Stromal cell of bone marrow (primary cell): Measurements from ENCODE around the gene PCLO.
"Not testable (repeated sequence)": the region's sequence is repeated elsewhere in the genome, so short reads cannot be mapped to it uniquely, and the experiment has no call there.

Source experiments
- DNase-seq: peaks from one replicate; pipeline ENCODE4 v3.0.0-alpha.2; 2012; ENCODE audit warnings: low read depth

Gene PCLO

DNA sequence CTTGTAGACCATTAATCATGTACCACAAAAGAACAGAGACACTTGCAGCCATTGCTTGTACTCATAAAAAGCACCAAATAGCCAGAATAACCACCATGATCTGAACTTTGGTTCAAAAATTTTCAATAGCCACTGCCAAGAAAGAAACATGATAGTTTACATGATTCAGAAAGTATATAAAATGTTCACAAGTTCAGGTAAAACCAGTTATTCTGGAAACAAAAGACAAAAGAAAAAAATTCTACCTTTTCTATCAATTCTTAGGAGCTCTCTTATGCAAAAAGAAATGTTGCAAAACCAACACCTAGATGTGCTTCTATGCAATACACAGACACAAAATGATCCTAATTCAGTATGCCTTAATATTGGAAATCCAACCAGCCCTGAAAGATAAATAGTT, 108.7 kb downstream of the PCLO start:
- no peak for DNase-seq

DNA sequence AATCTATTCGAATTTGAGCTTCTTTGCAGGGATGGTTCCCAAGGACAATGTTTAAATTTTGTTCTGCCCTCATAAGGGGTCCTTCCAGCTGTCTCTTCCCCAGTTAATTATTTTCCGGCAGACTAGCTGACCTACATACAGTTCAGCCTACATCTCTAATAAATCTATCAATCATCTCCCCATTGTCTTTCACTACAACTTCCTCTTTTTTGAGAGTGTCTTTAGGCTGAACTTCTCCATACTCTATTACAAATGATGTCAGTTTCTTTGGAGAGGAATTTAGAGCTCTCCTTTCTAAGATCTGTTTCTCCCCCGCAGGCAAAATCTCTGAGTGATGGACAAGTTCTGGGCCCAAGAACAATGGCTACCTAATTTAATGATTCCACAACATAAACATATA, 122.2 kb downstream of the PCLO start:
- no peak for DNase-seq

DNA sequence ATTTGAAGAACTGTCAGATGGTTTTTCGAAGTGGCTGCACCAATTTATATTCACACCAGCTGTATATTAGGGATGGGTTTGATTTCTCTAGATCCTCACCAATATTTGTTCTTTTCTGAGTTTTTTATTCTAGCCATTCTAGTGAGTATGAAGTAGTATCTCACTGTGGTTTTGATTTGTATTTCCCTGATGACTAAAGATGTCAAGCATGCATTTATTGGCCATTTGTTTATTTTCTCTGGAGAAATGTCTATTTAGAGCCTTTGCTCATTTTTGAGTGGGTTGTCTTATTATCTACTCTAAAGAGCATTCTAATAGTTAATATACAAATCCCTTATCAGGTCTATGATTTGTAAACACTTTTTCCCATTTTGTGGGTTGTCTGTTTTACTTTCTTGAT, 123.9 kb downstream of the PCLO start:
- no peak for DNase-seq

DNA sequence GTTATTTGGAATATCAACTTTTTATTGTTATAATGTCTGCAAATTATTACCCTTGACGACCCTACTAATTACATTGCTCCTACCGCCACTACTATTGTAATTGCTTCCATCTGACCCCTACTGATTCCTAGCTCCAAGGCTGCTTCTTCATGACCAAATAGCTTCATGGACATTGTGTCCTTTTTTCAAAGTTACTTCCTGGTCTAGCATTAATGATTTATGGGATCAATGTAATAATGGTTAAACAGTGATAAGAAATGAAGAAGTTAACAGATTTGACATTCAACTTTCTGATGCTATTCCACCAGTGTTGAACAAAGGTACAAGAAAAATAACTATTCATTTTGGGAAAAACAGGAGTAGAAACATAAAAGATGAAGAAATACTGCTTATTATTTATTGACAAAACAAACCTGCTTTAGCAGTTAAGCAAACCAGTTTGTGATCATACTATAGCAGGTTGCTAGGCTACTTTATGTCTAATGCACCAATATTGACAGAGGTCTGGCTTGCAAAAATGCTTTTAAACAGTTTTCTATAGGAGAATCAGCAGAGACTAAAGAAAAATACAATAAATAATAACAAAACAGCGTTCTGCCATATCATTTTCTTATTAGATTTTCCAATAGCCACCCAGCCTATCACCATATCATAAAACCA, 125.8 kb downstream of the PCLO start:
- no peak for DNase-seq

DNA sequence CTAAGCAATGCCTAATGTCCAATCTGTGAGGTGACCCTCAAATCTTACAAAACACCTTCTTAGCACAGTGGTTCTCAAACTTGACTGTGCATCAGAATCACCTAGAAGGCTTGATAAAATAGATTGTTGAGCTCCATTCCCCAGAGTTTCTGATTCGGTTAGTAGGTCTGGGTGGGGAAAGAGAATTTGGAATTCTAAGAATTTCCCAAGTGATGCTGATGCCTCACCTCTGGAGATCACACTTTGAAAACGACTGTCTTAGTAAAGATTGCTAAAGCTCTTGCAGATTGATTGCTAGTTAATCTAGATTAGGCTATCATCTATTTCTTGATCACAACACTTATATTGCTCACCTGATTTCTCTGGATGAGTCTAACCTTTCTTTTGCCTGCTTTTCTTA, 126.6 kb downstream of the PCLO start:
- no peak for DNase-seq

DNA sequence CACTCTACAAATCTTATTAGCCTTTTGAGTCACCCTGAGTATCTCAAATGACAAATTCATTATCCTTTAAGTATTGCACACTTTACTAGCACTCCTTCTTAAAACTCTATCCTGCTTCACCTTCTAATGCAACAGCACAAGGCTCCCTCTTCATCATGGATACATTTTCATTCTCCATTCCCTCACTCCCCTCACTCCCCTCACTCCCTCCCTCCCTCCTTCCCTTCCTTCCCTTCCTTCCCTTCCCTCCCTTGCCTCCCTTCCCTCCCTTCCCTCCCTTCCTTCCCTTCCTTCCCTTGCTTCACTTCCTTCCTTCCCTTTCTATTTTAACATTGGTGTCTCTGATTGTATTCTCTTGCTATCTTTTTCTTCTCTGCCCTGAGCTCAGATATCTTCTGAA, 130.5 kb downstream of the PCLO start:
- no peak for DNase-seq

DNA sequence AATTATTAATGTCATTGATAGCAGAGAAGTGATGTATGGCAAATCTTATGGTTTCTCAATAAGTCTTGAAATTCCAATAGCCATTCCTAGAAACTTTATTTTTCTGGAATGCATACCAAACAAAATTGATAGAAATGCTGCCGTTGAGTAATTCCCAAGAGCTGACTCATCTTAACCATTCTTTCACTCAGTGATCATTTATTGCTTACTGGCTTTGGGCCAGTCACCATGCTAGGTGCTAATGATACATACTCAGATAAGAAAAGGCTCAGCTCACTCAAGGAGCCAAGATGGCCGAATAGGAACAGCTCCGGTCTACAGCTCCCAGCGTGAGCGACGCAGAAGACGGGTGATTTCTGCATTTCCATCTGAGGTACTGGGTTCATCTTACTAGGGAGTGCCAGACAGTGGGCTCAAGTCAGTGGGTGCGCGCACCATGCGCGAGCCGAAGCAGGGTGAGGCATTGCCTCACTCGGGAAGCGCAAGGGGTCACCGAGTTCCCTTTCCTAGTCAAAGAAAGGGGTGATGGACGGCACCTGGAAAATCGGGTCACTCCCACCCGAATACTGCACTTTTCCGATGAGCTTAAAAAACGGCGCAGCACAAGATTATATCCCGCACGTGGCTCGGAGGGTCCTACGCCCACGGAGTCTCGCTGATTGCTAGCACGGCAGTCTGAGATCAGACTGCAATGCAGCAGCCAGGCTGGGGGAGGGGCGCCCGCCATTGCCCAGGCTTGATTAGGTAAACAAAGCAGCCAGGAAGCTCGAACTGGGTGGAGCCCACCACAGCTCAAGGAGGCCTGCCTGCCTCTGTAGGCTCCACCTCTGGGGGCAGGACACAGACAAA, 138.6 kb downstream of the PCLO start:
- not testable (repeated sequence) for DNase-seq

DNA sequence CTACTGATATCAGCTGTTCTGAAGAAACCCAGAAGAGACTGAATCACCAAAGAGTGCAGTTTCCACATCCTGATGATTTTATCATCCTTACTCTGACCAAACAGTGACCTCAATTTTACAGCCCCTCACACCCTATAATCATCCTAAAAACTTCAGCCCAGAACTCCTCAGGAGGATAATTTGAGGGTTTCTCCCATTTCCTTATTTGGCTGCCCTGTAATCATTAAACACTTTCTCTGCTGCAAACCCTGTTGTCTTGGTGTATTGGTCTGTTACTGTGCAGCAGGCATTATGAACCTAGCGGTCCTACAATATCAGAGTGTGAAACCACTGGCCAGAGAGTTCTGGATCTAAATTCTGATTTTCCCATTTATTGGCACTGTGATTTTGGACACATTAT, 141.7 kb downstream of the PCLO start:
- no peak for DNase-seq

DNA sequence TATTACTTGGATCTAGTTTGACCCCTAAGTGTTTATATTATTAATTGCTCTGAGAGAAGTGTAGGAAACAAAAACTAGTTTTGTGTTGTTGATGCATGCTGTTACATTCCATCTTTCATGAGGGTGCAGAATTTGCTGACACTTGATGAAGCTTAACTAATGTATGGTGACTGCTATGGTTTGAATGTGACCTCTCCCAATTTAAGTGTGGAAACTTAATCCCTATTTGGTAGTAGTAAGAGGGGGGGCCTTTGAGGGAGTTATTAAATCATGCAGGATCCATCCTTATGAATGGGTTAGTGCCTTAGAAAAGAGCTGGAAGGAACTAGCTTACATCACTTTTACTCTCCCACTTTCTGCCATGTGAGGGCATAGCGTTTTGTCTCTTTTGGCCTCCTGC, 142.5 kb downstream of the PCLO start:
- no peak for DNase-seq

DNA sequence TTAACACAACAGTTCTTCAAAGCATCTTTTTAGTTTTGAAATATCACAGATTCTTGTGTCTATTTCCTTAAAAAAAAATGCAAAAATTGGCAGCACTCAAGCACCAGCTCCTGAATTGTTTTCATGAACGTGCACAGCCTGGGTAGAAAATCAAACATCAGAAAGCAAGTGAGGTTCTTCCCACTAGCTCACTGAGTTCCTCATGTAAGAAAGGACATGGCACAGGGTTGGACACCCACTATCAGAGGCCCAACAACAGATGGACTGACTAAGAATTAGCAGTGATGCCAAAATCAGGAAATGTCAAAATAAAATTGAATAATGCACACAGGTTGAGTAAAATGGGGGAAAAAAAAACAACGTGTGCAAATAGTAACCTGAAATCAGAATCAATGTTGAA, 146.8 kb downstream of the PCLO start:
- DNase-seq = no peak

DNA sequence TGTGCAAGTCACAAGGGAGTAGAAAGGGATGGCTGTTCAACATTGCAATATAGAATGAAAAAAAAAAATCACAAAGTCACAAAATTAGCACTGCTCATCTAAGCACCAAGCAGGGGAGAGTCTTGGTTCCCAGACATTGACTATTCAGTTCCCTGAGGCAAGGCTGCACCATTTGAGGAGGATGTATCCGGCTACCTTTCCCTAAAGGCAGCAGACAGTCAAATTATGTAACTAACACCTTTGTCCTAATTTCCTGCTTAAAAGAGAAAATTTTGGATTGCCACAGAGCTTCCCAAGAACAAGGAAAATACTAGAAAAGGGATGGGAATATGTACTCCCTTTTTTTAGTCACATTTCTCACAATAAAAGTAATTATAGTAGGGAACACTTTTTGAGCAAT, 148.1 kb downstream of the PCLO start:
- DNase-seq = no peak

DNA sequence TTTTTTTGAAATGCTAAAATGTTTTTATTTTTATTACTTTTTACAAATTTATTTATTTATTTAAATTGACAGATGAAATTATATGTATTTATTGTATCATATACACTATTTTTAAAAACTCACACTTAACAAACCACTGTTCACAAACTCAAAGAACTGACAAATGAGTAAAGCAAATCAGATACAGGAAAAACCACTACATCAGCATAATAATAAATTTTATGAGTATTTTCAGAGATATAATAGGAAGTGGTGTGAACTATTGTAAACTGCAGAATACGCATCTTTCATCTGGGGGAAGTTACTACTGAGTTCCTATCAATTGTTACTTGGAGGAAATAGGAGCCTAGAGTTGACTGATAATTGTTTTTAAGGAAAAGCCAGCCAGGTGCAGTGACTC, 150.7 kb downstream of the PCLO start:
- DNase-seq = no peak

DNA sequence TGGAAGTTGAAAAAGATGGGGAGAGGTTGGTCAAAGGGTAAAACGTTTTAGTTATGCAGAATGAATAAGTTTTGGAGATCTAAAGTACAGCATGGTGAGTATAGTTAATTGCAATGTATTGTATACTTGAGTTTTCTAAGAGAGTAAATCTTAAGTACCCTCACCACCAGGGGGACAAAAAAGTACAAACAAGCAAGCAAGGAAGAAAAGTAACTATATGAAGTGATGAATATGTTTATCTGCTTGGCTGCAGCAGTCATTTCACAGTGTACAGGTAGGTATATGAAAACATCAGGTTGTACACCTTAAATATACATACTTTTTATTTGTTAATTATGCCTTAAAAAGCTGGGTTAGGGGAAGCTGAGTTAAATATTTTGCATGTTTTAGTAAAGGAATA, 157.3 kb downstream of the PCLO start:
- DNase-seq = no peak

DNA sequence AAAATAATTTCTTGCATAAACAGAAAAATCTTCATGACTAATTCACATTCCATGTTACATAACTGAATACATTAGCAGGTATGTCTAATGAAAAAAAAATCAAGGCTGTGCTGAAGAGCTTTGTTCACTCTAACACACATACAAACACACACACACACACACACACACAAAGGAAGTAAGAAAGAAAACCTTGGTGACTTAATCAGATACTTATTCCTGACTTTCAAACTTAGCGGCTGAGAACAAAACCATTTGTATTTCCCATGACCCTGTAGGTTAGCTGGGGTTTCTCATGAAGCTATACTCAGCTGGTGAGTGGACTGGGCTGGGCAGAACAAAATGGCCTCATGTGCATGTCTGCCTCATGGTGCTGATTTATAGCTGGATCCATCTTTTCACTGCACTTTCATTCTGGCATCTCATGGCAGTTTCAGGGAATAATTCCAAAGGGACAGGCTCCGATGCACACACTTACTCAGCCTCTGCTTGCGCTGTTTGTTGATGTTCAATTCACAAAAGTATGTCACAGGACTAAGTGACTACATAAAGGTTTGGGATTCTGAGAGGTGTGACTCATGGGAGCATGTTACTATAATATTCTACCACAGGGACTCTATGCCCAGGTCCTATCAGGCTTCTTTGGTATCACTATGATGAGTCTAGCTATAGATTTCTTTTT, 161.2 kb downstream of the PCLO start:
- DNase-seq = no peak

DNA sequence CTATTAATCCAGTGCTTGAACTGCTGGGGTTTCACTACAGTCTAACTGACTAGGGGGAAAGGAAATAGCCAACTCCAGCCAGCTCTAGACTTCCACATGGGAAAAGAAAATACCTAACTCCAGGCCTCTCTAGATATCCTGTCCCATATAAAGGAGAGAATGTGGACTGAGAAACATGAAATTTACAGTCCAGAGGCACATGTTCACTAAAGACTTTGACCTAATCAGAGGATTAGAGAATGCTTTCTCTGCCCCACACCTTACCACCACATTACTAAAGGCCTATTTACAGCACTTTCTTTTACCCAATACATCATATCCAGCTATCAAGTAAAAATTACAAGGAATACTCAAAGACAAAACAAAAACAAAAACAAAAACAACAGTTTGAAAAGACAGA, 164.2 kb downstream of the PCLO start:
- no peak for DNase-seq

DNA sequence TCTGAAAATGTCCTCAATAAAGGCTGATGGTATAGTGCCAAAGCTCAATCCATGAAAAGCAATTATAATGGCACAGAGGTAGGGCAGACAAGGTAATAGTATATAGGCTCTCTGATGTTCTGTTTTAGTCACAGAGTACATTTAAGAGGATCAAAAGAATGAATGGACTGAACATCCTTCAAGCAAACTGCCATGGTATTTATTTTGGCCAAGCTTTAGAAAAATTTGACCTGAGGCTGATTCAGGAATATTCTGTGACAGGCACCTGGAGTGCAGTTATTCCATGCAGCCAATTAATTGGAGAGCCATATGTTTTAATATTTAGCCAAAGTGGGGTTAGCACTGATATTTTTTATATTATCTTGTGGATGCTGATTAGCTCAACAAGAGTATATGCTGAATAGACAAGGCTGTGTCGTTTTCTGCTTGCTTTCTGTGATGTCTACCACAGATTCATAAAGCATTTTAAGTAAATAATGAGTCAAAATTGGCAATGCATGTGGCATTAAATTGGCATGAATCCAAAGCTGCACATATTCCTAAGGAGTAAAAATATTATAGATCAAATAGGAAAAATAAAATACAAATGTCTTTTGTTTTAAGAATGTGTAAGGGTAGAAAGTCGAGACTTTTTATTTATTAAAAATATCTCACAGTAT, 177.4 kb downstream of the PCLO start:
- DNase-seq = no peak

DNA sequence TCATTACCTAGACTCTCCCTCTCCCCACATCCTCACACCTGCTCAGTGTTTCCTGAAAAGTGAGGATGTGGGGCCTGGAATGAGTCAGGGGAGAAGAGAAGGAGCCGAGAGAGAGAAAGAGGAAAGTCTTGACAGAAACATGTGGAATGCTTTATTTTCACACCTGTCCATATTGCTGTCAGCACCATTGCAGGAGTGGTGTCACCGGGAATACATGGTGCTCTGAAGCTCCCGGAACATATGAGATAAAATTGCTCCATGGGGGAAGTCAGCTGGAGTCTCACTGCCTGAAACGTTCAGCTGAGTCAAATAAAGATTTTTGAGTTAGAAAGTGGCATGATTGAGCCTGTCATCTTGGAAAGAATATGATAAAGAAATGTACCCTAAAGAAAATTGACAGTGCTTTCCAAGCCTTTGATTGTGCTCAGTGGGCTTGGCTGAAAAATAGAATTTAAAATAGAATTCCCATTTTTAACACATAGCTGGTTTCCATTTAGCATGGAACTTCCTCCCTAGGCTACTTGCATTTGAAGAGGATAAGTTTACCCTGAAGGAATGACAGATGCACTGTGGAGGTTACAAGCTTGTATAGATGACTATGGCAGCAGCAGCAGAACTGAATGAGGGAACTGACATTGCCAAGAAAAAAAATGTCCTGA, 182.4 kb downstream of the PCLO start:
- DNase-seq = no peak

DNA sequence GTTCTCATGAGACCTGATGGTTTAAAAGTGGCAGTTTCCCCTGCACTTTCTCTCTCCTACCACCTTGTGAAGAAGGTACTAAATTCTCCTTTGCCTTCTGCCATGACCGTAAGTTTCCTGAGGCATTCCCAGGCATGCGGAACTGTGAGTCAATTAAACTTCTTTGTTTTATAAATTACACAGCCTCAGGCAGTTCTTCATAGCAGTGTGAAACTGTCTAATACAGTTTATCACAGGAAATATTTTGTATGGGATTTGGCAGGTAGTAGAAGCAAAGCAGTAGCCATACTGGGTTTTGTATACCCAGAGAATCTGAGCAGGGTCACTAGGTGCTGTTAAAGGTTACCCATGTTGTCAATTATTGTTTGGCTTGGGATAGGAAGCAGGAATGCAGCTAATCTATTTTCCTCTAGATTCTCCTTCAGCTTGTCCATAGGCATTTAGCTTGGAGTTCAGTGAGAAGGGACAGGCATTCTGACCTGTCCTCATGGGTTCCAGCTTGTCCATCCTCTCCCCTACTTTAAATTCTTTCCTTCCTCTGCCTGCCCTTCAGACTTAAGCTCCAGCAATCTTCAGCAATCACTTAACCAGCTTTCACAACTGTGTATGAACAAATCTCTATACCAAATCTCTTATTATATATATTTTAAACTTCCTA, 186.7 kb downstream of the PCLO start:
- no peak for DNase-seq

DNA sequence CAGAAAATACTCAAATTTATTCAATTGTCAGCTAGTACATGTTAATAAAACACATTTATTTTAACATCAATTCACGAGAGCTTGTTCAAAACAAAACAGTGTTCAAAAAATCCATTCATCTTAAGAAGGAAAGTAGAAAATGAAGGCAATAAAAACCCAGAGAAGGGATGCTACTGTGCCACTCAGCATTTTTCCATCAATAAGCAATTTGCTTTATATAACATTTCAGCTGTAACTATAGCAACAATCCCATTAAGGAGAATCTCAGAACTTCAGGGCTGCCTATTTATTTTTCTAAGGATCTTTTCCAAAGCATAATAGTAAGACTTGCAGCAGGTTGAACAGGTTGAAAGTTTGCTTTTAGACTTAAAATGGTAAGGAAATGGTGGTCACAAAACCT, 190.5 kb downstream of the PCLO start:
- no peak for DNase-seq

DNA sequence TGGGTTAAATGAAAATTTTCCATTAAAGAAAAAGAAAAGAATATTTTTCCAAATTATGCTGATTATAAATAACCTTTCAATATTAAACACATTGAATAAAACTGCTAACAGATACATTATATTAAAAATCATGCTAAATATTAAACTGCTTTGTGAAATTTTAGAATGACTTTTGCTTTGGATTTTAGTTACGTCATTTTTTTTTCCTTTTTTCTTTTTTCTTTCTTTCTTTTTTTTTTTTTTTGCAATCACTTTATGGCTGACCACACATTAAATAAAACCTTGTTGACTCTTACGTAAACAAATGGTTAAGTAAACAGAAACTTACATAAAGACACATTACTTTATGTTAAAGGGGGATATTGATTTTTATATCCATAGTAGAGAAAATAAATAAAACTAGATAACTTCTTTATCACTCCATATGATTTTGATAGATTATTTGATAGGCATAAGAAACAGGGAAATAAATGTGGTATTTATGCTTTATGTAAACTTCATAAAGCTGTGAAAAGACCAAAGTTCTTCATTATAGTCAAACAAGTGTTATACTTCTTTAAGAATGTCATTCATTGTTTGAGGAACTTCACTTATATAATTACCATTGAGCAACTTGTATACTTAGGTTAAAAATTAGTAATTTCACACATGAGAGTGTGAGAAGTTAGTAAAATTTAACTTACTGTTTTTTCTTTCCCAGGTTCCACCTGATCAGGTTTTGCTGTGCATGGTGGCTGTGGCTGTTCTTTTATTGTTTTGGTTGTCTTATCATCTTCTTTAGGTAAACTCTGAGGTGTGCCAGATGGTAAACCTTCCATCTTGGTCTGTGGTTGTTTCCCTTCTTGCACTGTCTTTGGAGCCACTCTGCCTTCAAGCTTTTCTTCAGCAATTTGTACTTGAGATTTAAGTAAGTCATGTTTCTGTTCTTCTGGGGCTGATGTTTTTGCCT, 197.3 kb downstream of the PCLO start:
- no peak for DNase-seq
